ENCODE data around the gene OR51B5.
"Not testable (repeated sequence)": the region's sequence is repeated elsewhere in the genome, so short reads cannot be mapped to it uniquely, and the experiment has no call there.

Gene OR51B5

GRCh38 chr11:5336331-5336730 lies 7.0 kb downstream of the OR51B5 start:
- Histone ChIP-seq H3K4me1 (ENCODE audit: low read length) (peaks cover 38% of the 10 kb centered on the region), H2AFZ (ENCODE audit: low read depth, low read length) (no peak overlapping the region), H3K27me3 (ENCODE audit: low read depth, low read length) (no peaks in the 10 kb centered on the region), H3K79me2 (ENCODE audit: low read length) (no peaks in the 10 kb centered on the region), H3K27ac (ENCODE audit: low read length) (no peak overlapping the region), H3K9ac (ENCODE audit: low read length) (no peak overlapping the region), H4K20me1 (ENCODE audit: insufficient read depth, low read length) (no peaks in the 10 kb centered on the region), H3K4me3 (ENCODE audit: low read length) (no peak overlapping the region), H3K4me2 (ENCODE audit: low read length) (no peak overlapping the region), H3K36me3 (replicated peaks; ENCODE audit: low read depth, low read length) (no peaks in the 10 kb centered on the region), H3K9me3 (ENCODE audit: insufficient read depth, low read length) (no peaks in the 10 kb centered on the region)
- TF ChIP-seq EZH2phosphoT487 (IDR thresholded peaks at IDR 0.05; ENCODE audit: low read depth) (no peak), CTCF (IDR thresholded peaks at IDR 0.05; ENCODE audit: low read depth, low read length) (no peak)

GRCh38 chr11:5335170-5335569 lies 8.2 kb downstream of the OR51B5 start:
- Histone ChIP-seq H3K9me3 (ENCODE audit: insufficient read depth, low read length) (no peaks in the 10 kb centered on the region), H3K4me3 (ENCODE audit: low read length) (no peak overlapping the region), H3K79me2 (ENCODE audit: low read length) (no peaks in the 10 kb centered on the region), H3K9ac (ENCODE audit: low read length) (no peak overlapping the region), H3K27me3 (ENCODE audit: low read depth, low read length) (no peaks in the 10 kb centered on the region), H2AFZ (ENCODE audit: low read depth, low read length) (no peak overlapping the region), H4K20me1 (ENCODE audit: insufficient read depth, low read length) (no peaks in the 10 kb centered on the region), H3K36me3 (replicated peaks; ENCODE audit: low read depth, low read length) (no peaks in the 10 kb centered on the region), H3K27ac (ENCODE audit: low read length) (no peak overlapping the region), H3K4me2 (ENCODE audit: low read length) (no peak overlapping the region), H3K4me1 (ENCODE audit: low read length) (peaks cover 26% of the 10 kb centered on the region)
- TF ChIP-seq EZH2phosphoT487 (IDR thresholded peaks at IDR 0.05; ENCODE audit: low read depth), result no peak
- TF ChIP-seq CTCF (IDR thresholded peaks at IDR 0.05; ENCODE audit: low read depth, low read length), result no peak

GRCh38 chr11:5324197-5324596 lies 19.1 kb downstream of the OR51B5 start, which contains the start of gene OR51B2:
Gene OR51B2, minus strand, starts transcription at chr11:5324297. Its CDS starts 0 bp downstream, at chr11:5324297.
- Histone ChIP-seq H3K79me2 (ENCODE audit: low read length) (no peaks in the 10 kb centered on the region), H3K9ac (ENCODE audit: low read length) (no peak within 1 kb of the TSS), H3K27ac (ENCODE audit: low read length) (no peak within 1 kb of the TSS), H3K27me3 (ENCODE audit: low read depth, low read length) (no peaks in the 10 kb centered on the region), H3K9me3 (ENCODE audit: insufficient read depth, low read length) (no peaks in the 10 kb centered on the region), H3K4me1 (ENCODE audit: low read length) (no peaks in the 10 kb centered on the region), H2AFZ (ENCODE audit: low read depth, low read length) (no peak within 1 kb of the TSS), H3K36me3 (replicated peaks; ENCODE audit: low read depth, low read length) (no peaks in the 10 kb centered on the region), H4K20me1 (ENCODE audit: insufficient read depth, low read length) (no peaks in the 10 kb centered on the region), H3K4me3 (ENCODE audit: low read length) (no peak within 1 kb of the TSS), H3K4me2 (ENCODE audit: low read length) (no peak within 1 kb of the TSS)
- TF ChIP-seq CTCF (IDR thresholded peaks at IDR 0.05; ENCODE audit: low read depth, low read length), result no peak
- no peak for TF ChIP-seq EZH2phosphoT487 (IDR thresholded peaks at IDR 0.05; ENCODE audit: low read depth)

GRCh38 chr11:5317292-5317691 lies 26.0 kb downstream of the OR51B5 start:
- Histone ChIP-seq H3K4me2 (ENCODE audit: low read length) (no peak overlapping the region), H4K20me1 (ENCODE audit: insufficient read depth, low read length) (no peaks in the 10 kb centered on the region), H3K4me1 (ENCODE audit: low read length) (no peaks in the 10 kb centered on the region), H3K36me3 (replicated peaks; ENCODE audit: low read depth, low read length) (no peaks in the 10 kb centered on the region), H3K79me2 (ENCODE audit: low read length) (no peaks in the 10 kb centered on the region), H3K27ac (ENCODE audit: low read length) (no peak overlapping the region), H2AFZ (ENCODE audit: low read depth, low read length) (no peak overlapping the region), H3K9me3 (ENCODE audit: insufficient read depth, low read length) (no peaks in the 10 kb centered on the region), H3K9ac (ENCODE audit: low read length) (no peak overlapping the region), H3K27me3 (ENCODE audit: low read depth, low read length) (no peaks in the 10 kb centered on the region), H3K4me3 (ENCODE audit: low read length) (no peak overlapping the region)
- TF ChIP-seq CTCF (IDR thresholded peaks at IDR 0.05; ENCODE audit: low read depth, low read length) (no peak), EZH2phosphoT487 (IDR thresholded peaks at IDR 0.05; ENCODE audit: low read depth) (no peak)

- not testable (repeated sequence) for H3K4me1 ChIP-seq (ENCODE audit: low read length); H3K27me3 ChIP-seq (ENCODE audit: low read depth, low read length); H3K9ac ChIP-seq (ENCODE audit: low read length); H2AFZ ChIP-seq (ENCODE audit: low read depth, low read length); H3K79me2 ChIP-seq (ENCODE audit: low read length); H3K4me2 ChIP-seq (ENCODE audit: low read length); H3K27ac ChIP-seq (ENCODE audit: low read length); H4K20me1 ChIP-seq (ENCODE audit: insufficient read depth, low read length); H3K36me3 ChIP-seq (replicated peaks; ENCODE audit: low read depth, low read length); H3K9me3 ChIP-seq (ENCODE audit: insufficient read depth, low read length); H3K4me3 ChIP-seq (ENCODE audit: low read length)
These were observed 29.8 kb downstream of the OR51B5 start for GRCh38 chr11:5313326-5314023.
